A673 (cell line): ENCODE data around the gene RP9. TPM values are rescaled to one million over a fixed set of nuclear protein-coding genes. Genes with fewer than 3 reads are reported as not detected.

Experiments
- BruUV-seq: library from RNA; stranded (reverse); fragments of 400-500 nt; replicated peaks from 2 replicates; lab custom pipeline; 2021; lab: Mats Ljungman, UMichigan
- CTCF ChIA-PET: fragments of 300-600 bp; sonication (Branson Sonifier 250); formaldehyde crosslinking; loops from one replicate; lab custom pipeline; 2022; ENCODE audit warnings: antibody characterized with exemption; lab: Charles Lee
- POLR2A ChIA-PET: fragments of 300-600 bp; sonication (Branson Sonifier 250); formaldehyde crosslinking; loops from one replicate; lab custom pipeline; 2022; ENCODE audit warnings: antibody characterized with exemption; ENCODE audit not compliant: low non-redundant PET; lab: Charles Lee
- DNase-seq: peaks from one replicate; pipeline ENCODE4 v3.0.0-alpha.2; 2015; ENCODE audit warnings: low spot score
- H3K27ac ChIP-seq: fragments of 200-600 bp; sonication (generic); 2 replicates; pipeline ENCODE4 v1.5.1; 2016; ENCODE audit warnings: mixed run types, low read depth, mild to moderate bottlenecking, mixed read lengths, antibody characterized with exemption, low read length; ENCODE audit not compliant: poor library complexity, severe bottlenecking
- H3K27me3 ChIP-seq: fragments of 200-600 bp; sonication (generic); replicated peaks from 2 replicates; pipeline ENCODE4 v1.6.1; 2017; ENCODE audit warnings: mixed run types, low read depth, mild to moderate bottlenecking, mixed read lengths, antibody characterized with exemption, low read length; ENCODE audit not compliant: insufficient read depth, poor library complexity
- H3K36me3 ChIP-seq: fragments of 200-600 bp; sonication (generic); 2 replicates; pipeline ENCODE4 v1.6.1; 2016; ENCODE audit warnings: mixed run types, mild to moderate bottlenecking, mixed read lengths, antibody characterized with exemption, low read length; ENCODE audit not compliant: insufficient read depth, poor library complexity, severe bottlenecking
- H3K4me1 ChIP-seq: fragments of 200-600 bp; sonication (generic); 2 replicates; pipeline ENCODE4 v1.6.1; 2017; ENCODE audit warnings: mixed run types, mild to moderate bottlenecking, mixed read lengths, antibody characterized with exemption, low read length; ENCODE audit not compliant: insufficient read depth, poor library complexity, severe bottlenecking
- H3K4me3 ChIP-seq: fragments of 200-600 bp; sonication (generic); 2 replicates; pipeline ENCODE4 v1.5.1; 2016; ENCODE audit warnings: low read depth, mixed run types, mild to moderate bottlenecking, mixed read lengths, low read length; ENCODE audit not compliant: poor library complexity, severe bottlenecking
- H3K9me3 ChIP-seq: fragments of 200-600 bp; sonication (generic); 2 replicates; pipeline ENCODE4 v1.6.1; 2016; ENCODE audit warnings: mixed run types, low read depth, mild to moderate bottlenecking, mixed read lengths, antibody characterized with exemption, low read length; ENCODE audit not compliant: poor library complexity, severe bottlenecking
- CTCF ChIP-seq: fragments of 300-800, 200-600 bp; sonication (generic); conservative IDR thresholded peaks from 2 replicates; pipeline ENCODE4 v1.5.1; 2017; ENCODE audit warnings: low read depth, mild to moderate bottlenecking, antibody characterized with exemption, low read length, moderate library complexity, mixed read lengths
- EZH2 ChIP-seq: fragments of 200-600 bp; sonication (generic); IDR thresholded peaks from 2 replicates; pipeline ENCODE4 v1.6.1; 2017; ENCODE audit warnings: borderline replicate concordance, low read depth, mild to moderate bottlenecking, mixed read lengths, antibody characterized with exemption, low read length; ENCODE audit not compliant: poor library complexity, severe bottlenecking
- intact Hi-C: fragments of 100-400 bp; cut with micrococcal nuclease; formaldehyde crosslinking; loops from one replicate; pipeline ENCODE4 v1.10.0; 2022; ENCODE audit not compliant: unreplicated experiment
- total RNA-seq: library from RNA; stranded (reverse); gene quantifications from 2 replicates; pipeline ENCODE4 v1.2.3, GENCODE V29; 2021

Gene RP9
- total RNA-seq, 1 experiment from 2014 or later = 29.5 TPM

DNA sequence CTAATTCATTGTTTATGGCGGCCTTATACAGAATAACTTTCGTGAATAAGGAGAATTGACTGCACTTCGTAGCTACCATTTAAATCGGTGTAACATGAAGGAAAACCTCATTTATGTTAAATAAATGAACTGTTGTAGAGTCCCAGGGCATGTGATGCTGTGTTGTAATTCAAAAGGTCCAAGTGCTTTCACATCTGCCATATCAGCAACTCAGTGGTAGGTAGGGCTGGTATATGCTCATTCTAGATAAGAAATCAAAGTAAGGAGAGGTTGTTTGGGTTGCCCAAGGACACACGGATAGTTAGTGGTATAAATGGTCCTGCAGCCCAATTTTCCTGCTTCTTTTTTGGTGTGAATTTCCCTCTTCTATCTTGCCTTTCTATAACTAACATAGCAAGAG lies 36.0 kb upstream of the RP9 start:
- no peak for DNase-seq
- no peaks in the 10 kb centered on the region for H3K9me3 ChIP-seq
- ChIA-PET CTCF (no interaction called here), POLR2A (no interaction called here)
- TF ChIP-seq CTCF = no peak
- TF ChIP-seq EZH2 = no peak
- no peak overlapping the region for H3K4me3 ChIP-seq
- intact Hi-C loops = no loop called here
- no peaks in the 10 kb centered on the region for H3K4me1 ChIP-seq
- no peaks in the 10 kb centered on the region for H3K36me3 ChIP-seq
- BruUV-seq = no TSS peak
- no peak overlapping the region for H3K27ac ChIP-seq
- H3K27me3 ChIP-seq = no peaks in the 10 kb centered on the region

- intact Hi-C loops = no loop called here
- TF ChIP-seq CTCF (no peak), EZH2 (no peak)
- no peaks in the 10 kb centered on the region for H3K36me3 ChIP-seq
- CTCF ChIA-PET = no interaction called here
- POLR2A ChIA-PET = no interaction called here
- no peaks in the 10 kb centered on the region for H3K9me3 ChIP-seq
- H3K4me1 ChIP-seq = no peaks in the 10 kb centered on the region
- no peaks in the 10 kb centered on the region for H3K27me3 ChIP-seq
- H3K4me3 ChIP-seq = no peak overlapping the region
- no TSS peak for BruUV-seq
- no peak overlapping the region for H3K27ac ChIP-seq
- DNase-seq = no peak
Observed at GRCh38 chr7:33143996-33144718, 35.0 kb upstream of the RP9 start.

GRCh38 chr7:33142585-33142984 lies 33.4 kb upstream of the RP9 start:
- intact Hi-C loops = no loop called here
- CTCF ChIA-PET = no interaction called here

More at GRCh38 chr7:33142585-33142984, 33.4 kb upstream of the RP9 start:
- TF ChIP-seq EZH2 (no peak), CTCF (no peak)
- Histone ChIP-seq H3K4me1 (no peaks in the 10 kb centered on the region), H3K4me3 (no peak overlapping the region), H3K27ac (no peak overlapping the region), H3K36me3 (no peaks in the 10 kb centered on the region), H3K9me3 (no peaks in the 10 kb centered on the region), H3K27me3 (no peaks in the 10 kb centered on the region)
- no TSS peak for BruUV-seq
- DNase-seq = no peak
- POLR2A ChIA-PET = no interaction called here
